ENCODE results near the gene SUFU.
A peak's percentile ranks its signal among the peaks of the same experiment; 100 is the strongest.

SUFU gene

GRCh38 chr10:102621443-102622325, 117.9 kb downstream of the SUFU start:
- peak; percentile 57 for DNase-seq

GRCh38 chr10:102624094-102624493, 120.3 kb downstream of the SUFU start:
- DNase-seq = no peak

- DNase-seq = no peak
Observed at GRCh38 chr10:102624751-102625645, 121.2 kb downstream of the SUFU start.

GRCh38 chr10:102626026-102626685, 122.4 kb downstream of the SUFU start:
- no peak for DNase-seq

GRCh38 chr10:102627291-102627735, 123.5 kb downstream of the SUFU start:
- peak; percentile 64 for DNase-seq

- no peak for DNase-seq
Observed at GRCh38 chr10:102627736-102628293, 124.0 kb downstream of the SUFU start.

- peak; percentile 85 for DNase-seq
Observed at GRCh38 chr10:102628451-102628911, 124.7 kb downstream of the SUFU start.

- DNase-seq = no peak
Observed at GRCh38 chr10:102629661-102630614, 126.2 kb downstream of the SUFU start.

GRCh38 chr10:102630663-102631062, 126.9 kb downstream of the SUFU start:
- no peak for DNase-seq

- DNase-seq = no peak
Observed at GRCh38 chr10:102631525-102632393, 128.0 kb downstream of the SUFU start.

- no peak for DNase-seq
Observed at GRCh38 chr10:102632394-102633111, 128.8 kb downstream of the SUFU start.

- no peak for DNase-seq
Observed at GRCh38 chr10:102633287-102633686, 129.5 kb downstream of the SUFU start.

- DNase-seq = no peak
Observed at GRCh38 chr10:102633848-102634247, 130.1 kb downstream of the SUFU start.

- DNase-seq = no peak
Observed at GRCh38 chr10:102634686-102635085, 130.9 kb downstream of the SUFU start.

GRCh38 chr10:102635377-102635776, 131.6 kb downstream of the SUFU start:
- no peak for DNase-seq

GRCh38 chr10:102639537-102639936, 135.8 kb downstream of the SUFU start:
- DNase-seq = no peak

GRCh38 chr10:102641402-102641801, 137.6 kb downstream of the SUFU start:
- no peak for DNase-seq

- DNase-seq = peak; percentile 98
Observed at GRCh38 chr10:102641880-102642735, 138.3 kb downstream of the SUFU start.

All from midbrain (tissue), 1 donor.